Nucleus accumbens (tissue), 56 donors: Measurements from ENCODE around the gene ANKFN1.
A peak's percentile ranks its signal among the peaks of the same experiment; 100 is the strongest.
"Not testable (repeated sequence)": the region's sequence is repeated elsewhere in the genome, so short reads cannot be mapped to it uniquely, and the experiment has no call there.

Experiments
- DNase-seq, 56 donors: peaks; one replicate each; lab custom pipeline; 2025; lab: John Stamatoyannopoulos, UW

The ANKFN1 gene

DNA sequence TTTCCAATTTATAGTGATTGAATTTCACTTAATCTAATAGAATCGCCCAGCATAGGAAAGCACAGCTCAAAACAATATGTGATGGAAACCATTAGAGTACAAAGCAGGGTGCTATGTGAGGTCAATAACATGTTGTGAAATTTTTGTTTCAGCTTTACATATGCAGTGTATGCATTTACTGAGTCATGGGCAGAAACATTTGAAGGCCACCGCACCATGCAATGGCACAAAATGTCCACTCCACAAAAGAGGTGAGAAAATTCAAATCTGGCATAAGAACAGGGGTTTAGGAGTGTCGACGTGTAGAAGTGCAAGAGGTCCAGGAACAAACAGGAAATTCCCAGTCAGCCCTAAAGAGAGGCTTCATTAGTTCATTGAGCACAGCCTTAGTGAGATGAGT lies 131.2 kb downstream of the ANKFN1 start:
- DNase-seq: no peak

DNA sequence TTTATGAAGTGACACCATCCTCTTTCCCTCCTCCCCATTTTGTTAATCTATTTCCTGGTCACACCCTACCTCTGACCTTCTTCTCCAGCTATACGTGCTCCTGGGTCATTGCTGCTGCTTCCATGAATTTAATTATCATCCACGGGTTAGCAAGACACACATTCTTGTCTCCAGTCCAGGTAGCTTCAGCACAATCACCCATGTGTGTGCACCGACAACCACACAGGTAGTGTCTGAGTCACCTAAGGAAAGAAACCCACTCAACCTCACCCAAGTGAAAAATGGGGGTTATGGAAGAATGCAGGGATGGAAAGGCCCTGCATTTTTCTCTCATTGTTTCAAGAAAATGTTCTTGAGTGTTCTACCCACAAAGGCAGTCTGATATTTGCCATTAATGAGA lies 135.5 kb downstream of the ANKFN1 start:
- DNase-seq: not testable (repeated sequence)

DNA sequence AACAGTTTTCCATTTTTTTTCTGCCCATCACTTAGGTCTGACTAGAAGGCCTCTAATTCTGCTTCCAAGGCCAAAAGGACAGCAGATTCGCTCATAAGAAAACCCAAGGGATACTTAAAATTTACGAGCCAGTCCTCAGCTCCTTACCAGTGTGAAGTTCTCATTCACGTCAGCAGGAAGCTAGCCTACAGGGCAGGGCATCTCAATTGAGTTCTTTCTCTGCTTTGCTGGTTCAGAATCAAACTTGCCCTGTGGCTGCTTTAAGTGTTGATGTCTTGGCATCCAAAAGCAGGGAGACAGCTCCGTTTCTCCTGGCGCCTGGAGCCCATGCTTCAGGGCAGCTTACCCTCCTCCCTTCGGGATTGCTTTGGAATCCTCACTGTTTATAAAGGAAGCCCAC lies 136.0 kb downstream of the ANKFN1 start:
- no peak for DNase-seq

DNA sequence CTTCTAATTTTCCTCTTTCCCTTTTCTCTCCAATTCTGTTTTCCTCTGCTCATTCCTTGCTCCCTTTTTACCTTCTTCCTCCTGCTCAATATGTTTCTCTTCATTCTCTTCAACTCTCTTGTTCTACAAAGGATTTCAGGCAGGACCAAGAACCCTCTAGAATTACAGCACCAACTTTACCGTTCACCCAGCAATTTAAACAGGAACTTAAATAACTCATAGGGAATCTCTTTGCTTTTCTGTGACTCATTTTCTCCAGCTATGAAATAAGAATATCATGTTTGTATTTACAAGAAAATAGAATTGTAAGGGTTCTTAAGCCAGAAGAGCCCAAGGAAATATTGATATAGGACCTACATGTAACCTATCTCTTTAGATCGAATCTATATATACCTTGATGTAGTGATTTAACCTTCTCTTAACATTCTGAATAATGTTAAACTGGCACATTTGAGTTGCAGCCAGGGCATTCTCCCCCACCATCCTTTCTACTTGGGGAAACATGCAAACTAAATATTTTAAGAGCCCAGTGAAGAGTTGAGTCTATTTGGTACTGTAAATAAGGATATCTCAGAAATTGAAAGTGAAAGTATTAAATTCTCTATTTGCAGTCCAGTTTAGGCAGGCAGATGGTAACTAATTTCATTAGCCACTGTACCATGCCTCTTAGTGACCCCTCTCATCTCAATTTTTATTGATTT lies 137.0 kb downstream of the ANKFN1 start:
- DNase-seq: no peak

DNA sequence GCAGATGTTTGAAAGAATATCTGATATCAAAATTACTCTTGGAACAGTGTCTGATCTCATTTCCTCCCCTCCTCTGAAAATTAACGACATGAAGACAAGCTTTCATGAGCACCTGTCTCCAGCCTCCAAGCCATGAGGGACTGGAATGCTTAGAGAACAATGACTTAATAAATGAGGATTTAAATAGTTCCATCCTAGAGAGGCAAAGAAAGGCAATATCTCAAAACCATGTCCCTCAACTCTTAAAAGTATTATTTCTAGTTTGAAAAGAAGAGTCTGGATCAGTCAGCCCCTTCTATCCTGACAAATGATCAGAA lies 137.5 kb downstream of the ANKFN1 start:
- DNase-seq: no peak

DNA sequence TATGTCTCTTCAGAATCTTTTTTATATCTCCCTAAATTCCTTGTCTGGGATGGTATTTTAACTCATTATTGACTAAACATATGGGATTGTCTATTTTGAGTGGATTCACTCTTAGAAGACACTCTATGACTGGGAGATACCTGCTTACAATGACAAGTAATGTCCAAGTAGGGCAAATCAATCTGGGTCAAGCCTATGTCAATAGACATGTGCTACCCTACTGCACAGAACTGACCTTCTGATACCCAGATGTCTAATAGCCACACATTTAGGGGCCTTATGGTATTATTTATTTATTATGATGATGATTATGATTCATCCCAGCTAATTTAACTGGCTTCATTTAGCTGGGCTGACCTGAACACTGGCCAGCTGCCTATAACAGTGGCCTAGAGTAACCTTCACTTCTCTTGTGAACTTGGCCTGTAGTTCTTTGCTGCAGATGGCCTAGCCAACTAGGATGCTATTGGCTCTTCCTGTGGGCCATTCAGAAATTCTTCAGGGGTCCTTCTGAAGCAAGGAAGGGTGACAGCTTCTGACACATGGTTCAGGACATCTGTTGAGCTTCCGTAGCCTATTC lies 138.0 kb downstream of the ANKFN1 start:
- DNase-seq: no peak

DNA sequence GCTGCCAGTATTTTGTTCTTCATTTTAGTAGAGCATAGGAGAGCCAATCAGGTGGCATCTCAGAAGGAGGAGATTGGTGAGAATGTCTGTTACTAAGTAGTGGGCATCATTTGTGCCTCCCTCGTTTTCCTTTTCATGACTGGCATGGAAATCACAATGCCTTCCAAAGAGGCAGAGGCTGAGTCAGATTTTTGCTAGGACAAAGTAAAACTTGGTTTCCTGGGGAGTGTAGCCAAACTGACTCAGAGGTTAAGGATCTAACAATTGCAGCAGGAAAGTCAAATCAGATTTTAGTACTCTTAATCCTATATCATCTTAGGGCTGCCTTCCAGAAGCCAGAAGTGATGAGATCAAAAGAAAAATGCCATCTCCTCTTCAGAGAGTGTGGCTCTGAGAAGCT lies 138.7 kb downstream of the ANKFN1 start:
- no peak for DNase-seq

DNA sequence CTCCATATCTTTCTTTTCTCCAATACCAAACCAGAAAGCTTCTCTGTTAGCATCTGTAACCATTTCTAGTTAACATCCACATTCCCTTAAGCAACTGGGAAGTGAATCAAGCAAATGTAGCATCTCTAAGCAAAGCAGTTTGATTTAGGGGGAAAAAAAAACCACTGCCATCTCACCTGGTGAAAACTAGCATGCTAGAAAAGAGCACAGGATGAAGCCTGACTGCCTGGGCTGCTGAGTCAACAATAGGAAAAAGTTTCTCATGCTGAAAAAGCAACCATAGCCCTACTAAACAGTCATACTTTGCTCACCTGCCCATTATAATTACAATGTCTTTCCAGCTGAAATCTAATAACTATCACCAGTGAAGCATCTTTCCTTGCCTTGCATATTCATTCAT lies 139.3 kb downstream of the ANKFN1 start:
- DNase-seq: no peak

DNA sequence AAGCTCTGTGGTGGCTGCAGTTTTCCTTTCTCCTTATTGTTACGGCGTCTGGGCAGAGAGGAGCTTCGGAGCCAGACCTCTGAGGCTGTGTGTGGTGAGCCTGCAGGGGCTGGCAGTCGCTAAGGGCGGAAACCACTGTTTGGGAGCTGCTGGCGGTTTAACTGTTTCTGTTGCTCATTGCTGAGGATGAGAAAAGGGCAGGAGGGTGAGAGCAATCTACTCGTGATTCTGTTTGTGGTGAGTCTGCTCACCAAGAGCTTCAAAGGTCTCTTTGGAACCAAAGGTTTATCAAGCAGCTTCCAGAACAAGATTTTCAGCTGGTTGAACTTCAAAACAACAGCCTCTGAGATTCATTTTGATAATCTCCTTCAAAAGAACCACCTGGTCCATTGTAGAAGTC lies 143.9 kb downstream of the ANKFN1 start:
- DNase-seq: peak in 1 of 56 donors; percentile 1

DNA sequence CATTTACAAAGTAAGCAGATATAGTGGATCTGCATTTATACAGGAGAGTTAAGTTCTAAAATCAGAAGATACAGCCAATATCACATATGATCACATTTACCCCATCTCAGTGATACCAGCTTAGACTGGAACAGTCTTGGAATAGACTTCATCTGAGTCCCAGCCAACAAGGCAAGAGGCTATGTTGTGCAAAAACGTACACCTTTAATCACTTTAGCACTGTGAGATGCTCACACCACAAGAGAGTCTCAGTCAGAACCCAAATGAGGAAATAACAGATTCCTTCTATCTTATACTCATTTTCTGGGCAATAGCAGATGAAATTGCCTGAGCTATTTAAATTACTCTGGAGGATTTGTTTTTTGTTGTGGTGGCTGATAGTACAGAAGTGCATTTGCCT lies 145.6 kb downstream of the ANKFN1 start:
- no peak for DNase-seq

DNA sequence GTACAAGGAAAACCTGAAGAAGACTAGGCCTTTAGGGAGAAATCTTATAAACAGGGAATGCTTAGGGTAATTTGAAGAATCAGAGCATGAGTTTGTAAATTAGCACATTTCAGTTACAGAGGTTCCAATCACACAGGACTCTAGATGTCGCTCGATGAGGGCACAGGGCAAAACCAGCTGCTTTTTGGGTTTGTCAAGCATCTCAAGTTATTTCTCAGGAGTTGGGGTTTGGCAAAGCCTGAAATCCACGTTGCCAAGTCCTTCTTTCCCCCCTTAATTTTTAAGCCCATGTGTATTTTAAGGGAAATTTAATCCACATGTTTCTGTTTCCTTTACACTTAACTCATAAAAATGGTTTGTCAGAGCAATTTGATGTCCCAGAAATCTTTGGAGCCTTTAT lies 146.9 kb downstream of the ANKFN1 start:
- DNase-seq: no peak

DNA sequence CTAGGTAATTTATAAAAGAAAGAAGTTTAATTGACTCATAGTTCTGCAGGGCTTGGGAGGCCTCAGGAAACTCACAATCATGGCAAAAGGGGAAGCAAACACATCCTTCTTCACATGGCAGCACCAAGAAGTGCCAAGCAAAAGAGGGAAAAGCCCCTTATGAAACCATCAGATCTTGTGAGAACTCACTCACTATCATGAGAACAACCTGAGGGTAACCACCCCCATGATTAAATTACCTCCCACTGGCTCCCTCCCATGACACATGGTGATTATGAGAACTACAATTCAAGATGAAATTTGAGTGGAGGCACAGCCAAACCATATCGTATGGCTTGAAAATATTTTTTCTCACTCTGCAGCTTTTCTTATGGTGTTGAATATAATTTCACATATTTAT lies 151.7 kb downstream of the ANKFN1 start:
- no peak for DNase-seq

DNA sequence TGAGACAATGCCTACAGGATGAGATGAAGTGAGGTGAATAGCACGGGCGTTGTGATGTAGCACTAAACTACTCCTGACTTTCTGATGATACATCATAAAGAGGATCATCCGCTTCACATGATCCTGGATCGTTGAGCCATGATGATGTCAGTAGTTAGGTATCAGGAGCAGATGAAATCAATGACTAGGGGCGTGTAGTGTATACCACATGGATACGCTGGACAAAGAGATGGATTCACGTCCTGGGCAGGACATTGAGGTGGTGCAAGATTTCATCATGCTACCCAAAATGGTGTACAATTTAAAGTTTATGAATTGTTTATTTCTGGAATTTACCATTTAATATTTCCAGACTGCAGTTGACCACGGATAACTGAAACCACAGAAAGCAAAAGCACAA lies 156.6 kb downstream of the ANKFN1 start:
- no peak for DNase-seq

DNA sequence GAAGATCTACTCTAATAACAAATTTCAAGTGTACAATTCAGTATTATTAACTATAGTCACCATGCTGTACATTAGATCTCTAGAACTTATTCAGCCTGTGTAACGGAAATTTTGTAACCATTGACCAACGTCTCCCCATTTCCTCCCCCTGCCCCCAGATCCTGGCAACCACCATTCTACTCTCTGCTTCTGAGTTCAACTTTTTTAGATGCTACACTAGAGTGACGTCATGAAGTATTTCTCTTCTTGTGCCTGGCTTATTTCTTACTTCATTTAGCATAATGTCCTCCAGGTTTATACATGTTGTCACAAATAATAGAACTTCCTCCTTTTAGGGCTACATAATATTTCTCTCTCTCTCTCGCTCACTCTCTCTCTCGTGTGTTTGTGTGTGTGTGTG lies 157.5 kb downstream of the ANKFN1 start:
- no peak for DNase-seq

DNA sequence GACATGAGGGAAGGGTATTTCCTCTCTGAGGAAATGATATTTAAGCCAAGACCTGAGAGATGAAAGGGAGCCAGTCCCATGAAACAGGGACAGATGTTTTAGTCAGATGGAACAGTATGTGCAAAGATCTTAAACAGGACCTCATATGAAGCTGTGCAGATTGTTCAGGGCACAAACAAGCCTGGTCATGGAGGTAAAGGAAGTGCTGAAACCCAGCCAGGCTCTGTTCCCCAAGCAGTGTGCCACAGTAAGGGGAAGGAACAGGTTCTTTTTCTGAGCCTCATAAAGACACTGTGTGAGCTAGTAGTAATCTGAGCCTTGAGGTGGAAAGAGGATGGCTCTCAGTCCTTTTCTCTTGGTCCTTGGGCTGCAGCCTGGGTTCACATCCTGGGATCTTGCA lies 159.9 kb downstream of the ANKFN1 start:
- DNase-seq: no peak

DNA sequence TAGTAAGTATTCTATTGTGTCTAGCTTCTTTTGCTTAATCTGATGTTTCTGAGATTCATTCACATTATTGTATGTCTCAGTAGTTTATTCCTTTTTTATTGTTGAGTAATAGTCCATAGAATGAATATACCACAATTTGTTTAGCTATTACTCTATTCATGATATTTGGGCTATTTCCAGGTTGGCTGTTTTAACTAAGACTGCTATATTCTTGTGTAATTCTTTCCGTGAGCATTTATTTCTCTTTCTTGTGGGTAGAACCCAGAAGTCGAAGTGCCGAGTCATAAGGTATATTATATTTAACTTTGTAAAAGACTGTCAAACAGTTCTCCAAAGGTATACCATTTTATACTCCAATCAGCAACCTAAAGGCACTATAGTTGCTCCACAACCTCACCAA lies 160.8 kb downstream of the ANKFN1 start:
- DNase-seq: no peak

DNA sequence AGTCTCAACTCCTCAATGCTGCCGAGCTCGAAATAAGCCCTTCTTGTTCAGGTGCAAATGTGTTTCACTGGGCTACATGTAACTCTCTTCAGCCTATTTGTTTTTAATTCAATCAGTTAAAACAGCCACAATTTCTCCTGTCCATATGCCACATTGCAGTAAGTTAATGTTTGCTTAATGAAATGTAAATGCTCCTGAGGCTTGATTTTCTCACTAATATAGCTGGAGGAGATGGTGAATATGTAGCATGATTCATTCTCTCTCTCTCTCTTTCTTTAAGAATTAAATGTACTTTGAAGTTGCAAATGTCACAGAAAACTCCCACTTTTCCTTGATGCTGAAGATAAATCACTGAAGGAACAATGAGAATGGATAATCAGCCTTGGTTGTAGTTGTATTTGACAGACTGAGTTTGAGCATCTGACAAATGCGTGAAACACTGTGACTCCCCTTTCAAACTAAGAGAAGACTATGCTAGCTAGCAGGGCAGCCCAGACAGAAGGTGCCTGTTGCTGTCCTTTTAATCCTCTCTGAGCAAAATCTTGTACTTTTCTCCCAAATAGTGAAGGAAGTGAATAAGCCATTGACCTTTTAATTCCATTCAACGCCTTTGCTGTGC lies 161.8 kb downstream of the ANKFN1 start:
- DNase-seq: peak in 2 of 56 donors; percentile 5 to 18

DNA sequence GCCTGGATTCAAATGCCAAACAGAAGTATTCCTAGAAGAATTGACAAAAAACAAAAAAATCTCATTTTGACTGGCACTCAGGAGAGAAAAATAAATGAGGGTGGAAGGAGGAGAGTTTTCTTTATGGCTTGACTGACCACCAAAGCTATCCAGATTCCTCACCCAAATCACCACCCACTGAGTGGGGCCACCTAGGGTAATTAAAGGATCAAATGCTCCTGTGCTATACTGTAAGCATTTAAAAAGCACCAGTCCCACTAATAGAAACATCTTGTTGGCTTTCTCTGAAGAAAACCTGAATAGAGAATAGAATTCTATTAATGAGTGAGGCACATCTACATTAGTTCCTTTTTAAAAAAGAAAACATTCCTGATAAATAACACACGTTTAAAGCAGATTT lies 163.3 kb downstream of the ANKFN1 start:
- no peak for DNase-seq

DNA sequence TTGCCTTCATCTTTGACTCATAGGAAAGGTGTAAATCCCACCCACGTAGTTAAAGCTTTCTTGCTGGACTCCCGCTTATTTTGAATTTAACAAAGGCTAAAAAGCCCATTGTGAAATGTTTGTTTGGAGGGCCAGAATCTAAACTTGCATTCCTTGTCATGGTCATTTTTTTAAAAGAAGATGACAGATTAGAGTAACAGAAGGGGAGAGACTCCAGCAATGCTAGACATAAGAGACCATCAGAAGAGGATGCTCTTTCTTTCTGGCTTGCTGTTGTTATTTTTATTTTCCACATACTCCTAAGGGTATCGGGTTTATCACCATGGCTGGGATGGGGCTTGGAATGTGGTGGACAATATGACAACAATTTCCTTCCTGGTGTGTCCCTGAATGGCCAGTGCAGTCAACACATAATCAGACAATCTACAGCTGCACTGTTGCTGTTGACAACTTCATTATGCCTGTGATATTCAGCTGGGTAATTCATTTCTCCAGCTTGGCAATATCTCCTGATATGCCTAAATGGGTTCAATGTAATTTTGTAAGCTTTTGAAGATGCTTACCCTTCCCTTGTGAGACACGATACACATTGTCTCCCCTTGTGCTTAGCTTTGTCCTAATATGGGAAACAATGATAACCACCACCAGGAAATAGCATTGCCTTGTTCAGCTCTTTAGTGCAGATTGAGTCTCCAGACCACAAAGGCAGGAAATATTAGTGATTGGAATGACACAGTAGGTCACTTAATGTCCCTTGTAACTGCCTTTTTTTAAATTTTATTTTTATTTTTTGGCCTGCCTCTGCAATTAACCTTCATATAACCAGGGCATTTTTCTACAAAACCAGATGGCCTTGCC lies 164.3 kb downstream of the ANKFN1 start:
- no peak for DNase-seq

DNA sequence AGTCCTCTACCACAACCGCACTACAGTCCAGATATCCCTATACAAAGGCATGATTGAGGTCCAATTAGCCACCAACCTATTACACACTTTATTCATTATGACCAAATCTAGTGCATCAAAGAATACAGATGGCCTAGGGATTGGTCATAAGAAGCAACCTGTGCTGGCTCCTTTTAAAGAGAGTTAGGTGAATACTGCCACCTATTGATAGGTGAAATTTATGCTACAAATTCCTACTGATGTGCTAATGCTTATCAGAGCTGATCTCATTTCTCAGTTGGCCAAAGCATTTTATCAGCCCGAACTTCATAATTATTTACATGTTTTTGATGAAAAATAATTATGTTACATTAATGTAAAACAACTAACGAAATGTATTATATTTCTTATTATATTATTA lies 166.3 kb downstream of the ANKFN1 start:
- DNase-seq: no peak

DNA sequence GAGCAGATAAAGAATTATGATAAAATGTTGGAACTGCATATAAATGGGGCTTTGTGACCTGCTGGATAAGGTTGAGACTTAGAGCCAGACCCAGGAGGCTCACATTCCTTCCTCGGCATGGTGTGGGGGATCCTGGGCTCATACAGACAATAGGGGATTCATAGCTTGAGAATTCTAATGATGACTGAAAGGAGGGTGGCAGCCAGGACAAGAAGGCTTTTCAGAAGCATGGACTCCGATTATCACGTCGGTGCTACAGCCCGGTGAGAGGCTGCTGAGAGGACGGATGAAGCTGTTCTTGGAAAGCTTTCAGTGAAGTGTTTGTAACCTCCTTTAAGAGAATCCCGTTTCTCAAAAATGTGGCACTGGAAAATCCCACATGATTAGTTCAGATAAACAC lies 167.2 kb downstream of the ANKFN1 start:
- DNase-seq: no peak

DNA sequence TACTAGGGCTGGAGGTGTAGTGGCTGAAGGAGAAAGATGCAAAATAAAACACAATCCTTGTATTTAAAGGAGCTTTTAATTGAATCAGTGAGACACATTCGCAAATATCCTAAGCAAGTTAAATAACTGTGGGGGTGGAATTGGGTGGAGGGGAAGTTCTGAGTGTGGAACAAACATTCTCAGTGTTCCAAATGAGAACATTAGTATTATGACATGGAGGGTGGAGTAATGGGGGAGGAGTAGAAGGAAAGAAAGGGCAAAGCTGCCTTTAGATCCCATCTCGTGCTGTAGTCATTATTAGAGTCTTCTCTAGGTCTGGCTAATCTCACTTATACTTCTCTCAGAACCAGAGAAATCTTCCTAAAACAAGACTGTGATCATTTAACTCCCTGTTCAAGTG lies 169.7 kb downstream of the ANKFN1 start:
- DNase-seq: no peak
